HG03439 (cell line): ENCODE results near the gene TBCK.

Experiments used
- ATAC-seq: cut with Tn5 transposase; IDR thresholded peaks from one replicate; pipeline ENCODE4 v1.9.1; 2021; ENCODE audit warnings: mild to moderate bottlenecking, moderate library complexity; ENCODE audit not compliant: unreplicated experiment

The TBCK gene

DNA sequence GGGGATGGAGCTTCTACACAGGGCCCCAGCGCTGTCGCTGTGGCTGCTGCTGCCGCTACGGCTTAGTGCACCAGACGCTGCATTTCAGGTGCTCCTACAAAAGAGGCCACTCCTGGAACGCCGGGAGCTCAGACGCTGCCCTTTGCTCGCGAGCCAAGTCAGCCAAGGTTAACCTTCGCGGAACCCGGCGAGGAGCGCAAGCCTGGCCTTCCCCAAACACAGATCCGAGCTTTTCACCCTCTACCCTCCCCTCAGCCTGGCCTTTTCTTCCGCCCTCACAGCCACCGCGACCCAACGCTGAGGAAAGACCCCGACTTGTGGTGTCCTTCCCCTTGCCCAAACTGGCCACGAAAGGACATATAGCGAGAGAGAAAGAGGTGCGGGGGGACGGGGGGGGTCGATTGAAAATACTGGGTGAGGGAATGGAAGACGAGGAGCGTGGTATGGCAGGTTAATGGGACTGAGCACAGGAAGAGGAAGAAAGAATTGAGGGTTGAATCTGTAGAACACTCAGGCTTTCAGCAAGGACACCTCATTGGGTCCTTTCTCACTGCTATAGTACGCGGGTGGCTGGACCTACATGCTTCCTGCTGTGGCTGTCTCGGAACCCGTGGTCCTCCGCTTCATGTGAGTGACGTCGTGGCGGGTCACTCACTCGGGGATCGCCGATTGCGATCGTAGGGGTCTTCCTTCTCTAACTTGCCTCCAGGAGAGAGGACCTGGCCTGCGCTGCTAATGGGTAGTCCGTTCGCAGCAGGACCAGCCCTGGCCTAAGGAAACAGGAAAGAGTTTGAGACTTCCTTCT, at the start of gene TBCK, which contains the start of gene AIMP1:
TBCK (minus strand) TSS at position 242 of the 805 bp plus-strand sequence. CDS start 7,249 bp downstream, outside the sequence.
AIMP1 (plus strand) TSS at position 583 of the 805 bp plus-strand sequence. CDS start 8,460 bp downstream, outside the sequence.
- ATAC-seq: peak; percentile 87

DNA sequence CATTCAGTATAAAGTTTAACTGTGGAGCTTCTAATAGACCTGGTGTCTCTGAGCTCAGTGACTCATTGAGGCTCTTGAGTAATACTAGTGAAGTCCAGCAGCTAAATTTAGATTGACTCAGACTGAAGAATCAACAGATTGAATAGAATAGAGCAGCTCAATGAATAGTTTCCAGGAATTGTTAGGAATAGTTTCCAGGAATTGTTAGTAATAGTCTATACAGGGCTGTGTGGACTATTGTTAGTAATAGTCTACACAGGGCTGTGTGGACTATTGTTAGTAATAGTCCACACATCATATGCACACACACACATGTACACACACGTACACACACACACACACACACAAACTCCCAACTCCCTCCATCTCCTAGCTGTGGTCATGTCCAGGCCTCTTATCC, 49.6 kb upstream of the TBCK start:
- no peak for ATAC-seq

DNA sequence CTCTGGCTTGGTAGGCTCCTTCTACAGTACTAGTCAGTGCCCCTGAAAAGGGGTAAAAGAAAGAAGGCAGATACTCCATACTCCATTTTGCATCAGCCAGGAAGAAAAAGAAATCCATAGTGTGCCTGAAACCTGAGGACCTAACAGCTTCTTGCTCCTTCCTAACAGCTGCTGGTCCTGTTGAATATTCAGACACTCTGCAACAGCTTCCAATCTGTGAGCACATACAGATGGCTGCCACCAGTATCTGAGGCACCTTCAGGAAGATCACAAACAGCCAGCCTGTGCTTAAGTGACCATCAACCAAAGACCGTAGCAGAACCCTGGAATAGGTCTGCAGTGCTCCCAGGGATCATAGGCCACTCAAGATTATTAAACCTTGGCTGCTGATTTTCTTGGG, 48.3 kb upstream of the TBCK start:
- ATAC-seq: no peak

DNA sequence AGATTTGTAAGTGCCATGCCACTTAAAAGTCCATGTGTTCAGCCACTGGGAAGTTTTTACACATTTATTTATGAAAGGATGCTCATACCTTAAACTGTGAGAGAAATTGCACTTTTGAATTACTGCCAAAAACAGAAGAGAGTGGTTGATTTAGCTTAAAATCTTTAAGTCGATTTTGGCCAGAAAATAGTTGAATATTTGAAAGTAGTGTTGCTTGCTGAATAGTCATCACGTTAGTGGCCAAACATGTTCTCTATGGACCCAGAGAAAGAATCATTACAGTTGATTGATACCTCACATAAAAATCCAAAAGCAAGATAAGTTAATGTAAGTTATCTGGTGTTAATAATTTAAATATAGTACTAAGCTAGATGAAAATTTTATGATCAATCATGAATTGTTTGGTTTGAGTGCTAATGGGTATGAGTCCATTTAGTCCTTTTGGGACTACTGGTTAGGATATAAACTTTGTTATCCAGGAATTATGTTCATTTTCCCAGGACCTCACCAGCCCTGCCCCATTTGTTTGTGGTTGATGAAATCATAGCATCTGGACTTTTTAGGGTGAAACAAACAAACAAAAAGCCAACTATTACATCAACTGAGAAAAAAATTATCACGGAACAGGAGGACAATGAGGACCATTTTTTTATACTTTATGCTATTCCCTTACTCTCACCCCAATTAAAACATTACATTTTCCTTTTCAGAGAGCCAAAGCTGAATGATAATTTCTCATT, 46.2 kb upstream of the TBCK start:
- no peak for ATAC-seq

DNA sequence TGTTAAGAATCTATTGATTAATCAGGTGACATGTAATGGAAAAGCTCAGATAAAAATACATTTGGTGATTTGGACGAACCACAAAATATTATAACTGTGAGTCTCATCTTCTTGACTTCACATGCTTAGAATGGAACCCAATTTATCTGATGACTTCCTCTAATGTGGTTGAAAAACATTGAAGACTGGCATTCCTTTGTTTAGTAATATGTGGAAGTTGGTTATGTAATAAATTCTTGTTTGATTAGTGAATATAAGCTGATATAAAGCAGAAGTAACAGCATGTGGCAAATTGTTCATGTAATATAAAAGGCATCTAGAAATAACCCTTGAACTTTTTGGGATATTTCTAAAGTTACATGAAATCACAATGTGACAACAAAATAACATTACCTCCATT, 42.9 kb upstream of the TBCK start:
- ATAC-seq: no peak

DNA sequence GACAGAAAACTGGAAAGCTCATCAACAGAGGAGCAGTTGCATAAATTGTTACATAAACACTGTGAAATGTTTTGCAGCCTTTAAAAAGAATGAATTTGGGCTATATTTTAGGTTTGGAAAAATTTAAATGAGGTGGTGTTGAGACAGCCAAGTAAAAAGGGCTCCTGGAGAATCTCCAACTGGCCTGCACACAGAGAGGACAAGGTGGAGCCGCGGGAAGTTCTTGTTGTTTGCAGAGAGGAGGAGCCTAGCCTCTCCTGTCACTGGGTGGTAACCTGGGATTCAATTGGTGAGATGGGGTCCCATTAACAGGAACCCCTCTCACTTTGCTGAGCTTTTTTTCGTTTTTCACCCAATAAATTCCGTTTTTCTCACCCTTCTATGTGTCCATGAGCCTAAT, 39.2 kb upstream of the TBCK start:
- no peak for ATAC-seq

DNA sequence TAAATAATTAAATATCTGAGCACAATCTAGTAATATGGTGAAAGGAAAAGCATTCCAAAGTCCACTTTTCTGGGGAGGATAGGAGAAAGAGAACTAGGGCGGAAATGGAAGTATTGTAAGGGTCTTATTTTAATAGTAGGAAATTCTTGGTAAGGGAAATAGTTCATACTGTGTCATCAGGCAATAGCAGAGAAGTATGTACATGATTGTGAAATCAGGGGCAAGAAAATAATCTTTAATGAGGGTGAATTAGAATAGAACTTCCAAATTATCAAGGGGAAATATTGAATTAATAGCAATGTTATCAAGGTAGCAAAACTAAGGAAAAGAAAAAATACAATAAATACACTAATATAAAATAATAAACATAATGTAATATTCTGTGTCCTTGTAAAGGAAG, 37.8 kb upstream of the TBCK start:
- ATAC-seq: no peak

DNA sequence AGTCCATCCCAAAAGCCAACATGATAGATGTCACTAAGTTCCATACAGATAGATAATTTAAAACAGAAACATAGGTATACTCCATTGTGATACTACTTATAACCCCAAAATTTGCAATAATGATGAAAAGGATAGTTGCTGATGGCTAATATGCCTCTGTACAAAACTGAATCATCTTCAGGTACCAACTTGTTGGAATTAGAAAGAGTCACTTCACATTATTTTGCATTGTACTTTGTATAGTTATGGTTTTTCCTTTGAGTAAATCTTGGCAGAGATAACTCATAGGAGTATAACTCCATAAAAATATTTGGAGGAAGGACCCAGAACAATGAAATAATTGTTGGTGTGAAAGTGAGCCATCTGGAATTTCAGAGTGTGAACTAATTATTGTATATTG, 35.0 kb upstream of the TBCK start:
- ATAC-seq: no peak

DNA sequence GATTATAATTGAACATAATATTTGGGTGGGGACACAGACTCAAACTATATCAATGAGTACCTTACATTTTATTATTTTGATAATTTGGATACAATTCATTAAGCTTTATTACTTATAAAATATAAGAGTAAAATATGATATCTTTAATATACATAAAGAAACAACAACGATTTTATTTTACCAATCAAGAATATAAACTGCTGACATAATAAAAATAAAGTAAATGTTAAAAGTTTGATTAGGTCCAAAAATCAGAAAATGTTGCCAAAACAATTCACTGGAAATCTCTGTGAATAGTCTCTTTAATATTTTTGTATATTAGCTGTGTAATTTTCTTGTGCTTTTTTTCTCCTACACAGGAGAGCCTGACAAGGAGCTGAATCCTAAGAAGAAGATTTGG, 31.2 kb upstream of the TBCK start:
- ATAC-seq: no peak

DNA sequence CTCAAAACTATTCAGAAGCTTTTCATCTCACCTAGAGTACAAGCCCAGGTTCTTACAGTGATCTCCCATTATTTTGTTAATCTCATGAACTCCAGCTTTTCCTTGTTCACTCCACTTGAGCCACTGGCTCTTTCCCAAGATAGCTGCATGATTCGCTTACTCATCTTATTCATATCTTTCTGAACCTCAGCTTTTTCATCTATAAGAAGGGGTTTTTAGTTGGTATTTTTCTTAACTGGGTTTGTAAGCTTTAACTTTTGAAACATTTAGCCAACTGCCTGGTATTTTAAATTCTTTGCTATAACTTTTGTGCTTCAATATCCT, 28.6 kb upstream of the TBCK start:
- ATAC-seq: no peak

DNA sequence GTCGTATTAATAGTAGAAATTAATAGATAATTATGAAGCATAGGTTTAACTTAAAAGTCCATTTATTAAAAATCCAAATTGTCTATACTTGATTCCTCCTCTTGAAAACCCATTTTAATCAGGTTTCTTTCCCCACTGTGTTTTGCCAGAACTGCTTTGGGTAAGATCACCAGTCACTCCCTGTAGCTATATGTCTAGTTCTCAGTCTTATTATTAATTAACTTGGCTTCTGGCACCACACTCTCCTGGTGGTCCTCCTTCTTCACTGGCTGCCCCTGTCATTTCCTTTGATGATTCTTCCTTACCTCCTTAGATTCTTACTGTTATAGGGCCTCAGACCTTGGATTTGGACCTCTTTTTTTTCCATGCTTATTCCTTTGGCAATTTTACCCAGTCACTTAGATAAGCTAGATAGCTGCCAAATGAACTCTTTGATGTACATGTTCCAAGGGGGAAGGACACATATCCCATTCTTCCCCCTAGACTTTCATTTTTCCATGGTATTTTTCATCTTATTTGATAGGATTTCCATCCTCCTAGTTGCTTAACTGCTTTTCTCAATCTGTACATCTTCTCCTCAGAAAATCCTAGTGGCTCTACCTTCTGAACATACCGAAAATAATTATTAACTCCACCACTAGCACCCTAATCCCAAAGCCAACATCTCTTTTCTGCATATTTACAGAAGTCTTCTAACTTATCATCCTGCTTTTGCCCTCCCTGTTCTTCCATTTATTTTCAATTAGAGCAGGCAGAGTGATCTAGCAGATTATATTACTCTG, 28.0 kb upstream of the TBCK start:
- ATAC-seq: no peak

DNA sequence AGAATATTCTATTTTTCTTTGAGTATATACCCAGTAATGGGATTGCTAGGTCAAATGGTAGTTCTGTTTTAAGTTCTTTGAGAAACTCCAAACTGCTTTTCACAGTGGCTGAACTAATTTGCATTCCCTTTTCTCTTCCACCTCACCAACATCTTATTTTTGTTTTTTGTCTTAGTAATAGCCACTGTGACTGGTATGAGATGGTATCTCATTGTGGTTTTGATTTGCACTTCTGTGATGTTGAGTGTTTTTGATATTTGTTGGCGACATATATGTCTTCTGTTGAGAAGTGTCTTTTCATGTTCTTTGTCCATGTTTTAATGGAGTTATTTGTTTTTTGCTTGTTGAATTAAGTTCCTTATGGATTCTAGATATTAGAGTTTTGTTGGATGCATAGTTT, 24.8 kb upstream of the TBCK start:
- ATAC-seq: no peak

DNA sequence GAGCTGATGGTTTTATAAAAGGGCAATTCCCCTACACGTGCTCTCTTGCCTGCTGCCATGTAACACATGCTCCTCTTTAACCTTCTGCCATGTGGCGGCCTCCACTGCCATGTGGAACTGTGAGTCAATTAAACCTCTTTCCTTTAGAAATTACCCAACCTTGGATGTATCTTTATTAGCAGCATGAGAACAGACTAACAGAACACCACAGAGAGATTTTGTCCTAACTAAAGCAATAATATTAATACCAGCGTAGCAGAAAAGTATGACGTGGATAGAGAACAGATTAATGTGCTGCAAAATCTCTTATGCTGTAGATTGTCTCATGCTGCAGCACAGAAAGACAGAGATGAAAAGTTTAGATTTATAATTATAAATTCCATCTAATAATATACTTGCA, 23.4 kb upstream of the TBCK start:
- no peak for ATAC-seq

DNA sequence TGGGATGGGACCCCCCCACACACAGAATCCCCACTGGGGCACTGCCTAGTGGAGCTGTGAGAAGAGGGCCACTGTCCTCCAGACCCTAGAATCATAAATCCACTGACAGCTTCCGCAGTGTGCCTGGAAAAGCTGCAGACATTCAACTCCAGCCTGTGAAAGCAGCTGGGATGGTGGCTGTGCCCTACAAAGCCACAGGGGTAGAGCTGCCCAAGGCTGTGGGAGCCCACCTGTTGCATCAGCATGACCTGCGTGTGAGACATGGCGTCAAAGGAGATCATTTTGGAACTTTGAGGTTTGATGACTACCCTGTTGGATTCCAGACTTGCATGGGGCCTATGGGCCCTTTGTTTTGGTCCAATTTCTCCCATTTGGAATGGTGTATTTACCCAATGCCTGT, 22.7 kb upstream of the TBCK start:
- no peak for ATAC-seq

DNA sequence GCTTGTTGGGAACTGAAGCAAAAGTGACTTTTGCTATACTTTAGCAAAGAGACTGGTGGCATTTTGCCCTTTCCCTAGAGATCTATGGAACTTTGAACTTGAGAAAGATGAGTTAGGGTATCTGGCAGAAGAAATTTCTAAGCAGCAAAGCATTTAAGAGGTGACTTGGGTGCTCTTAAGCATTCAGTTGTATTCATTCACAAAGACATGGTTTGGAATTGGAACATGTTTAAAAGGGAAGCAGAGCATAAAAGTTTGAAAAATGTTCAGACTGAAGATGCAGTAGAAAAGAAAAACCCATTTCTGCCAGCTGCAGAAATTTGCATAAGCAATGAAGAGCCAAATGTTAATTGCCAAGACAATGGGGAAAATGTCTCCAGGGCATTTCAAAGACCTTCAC, 21.9 kb upstream of the TBCK start:
- ATAC-seq: no peak

DNA sequence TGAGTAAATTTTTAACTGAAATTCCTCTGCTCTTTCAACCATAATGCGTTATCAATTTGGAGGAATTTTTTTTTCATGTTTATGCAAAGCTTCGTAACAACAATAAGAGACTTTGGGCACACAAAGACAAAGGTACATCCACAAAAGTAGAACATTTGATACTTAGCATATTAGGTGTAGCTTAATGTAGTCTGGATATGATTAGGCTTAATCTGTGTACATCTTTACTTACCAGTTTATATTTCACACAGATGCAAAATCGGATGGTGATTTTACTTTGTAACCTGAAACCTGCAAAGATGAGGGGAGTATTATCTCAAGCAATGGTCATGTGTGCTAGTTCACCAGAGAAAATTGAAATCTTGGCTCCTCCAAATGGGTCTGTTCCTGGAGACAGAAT, 20.6 kb upstream of the TBCK start:
- no peak for ATAC-seq

DNA sequence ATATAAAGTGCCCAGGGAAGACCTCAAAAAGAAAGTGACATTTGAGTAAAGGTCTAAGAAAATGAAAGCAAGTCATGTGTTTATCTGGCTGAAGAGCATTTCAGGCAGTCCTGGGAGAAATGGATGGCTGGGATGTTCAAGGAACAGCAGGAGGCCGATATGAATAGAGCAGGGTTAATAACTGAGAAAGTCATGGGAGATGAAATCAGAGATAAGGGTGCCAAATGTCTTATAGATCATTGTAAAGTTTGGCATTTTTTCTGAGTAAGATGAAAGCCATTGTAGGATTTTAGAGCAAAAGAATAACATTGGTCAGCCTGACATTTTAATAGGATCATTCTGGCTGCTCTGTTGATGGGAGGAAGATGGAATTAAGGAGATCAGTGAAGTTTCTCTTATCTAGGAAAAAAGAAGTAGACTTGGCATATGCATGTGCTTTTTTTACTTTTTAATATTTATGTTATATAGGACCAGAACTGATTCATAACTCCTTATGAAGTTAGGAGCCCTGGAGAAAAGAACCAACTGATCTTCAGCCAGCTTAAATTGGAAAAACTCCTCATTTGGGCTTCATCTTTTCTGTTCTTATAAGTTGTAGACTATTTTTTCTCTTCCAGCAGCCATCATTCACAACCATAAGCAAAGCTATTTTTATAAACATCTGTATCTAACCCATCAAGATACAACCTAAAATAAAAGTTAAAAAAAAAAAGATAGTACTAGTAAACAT, 18.9 kb upstream of the TBCK start:
- ATAC-seq: no peak

DNA sequence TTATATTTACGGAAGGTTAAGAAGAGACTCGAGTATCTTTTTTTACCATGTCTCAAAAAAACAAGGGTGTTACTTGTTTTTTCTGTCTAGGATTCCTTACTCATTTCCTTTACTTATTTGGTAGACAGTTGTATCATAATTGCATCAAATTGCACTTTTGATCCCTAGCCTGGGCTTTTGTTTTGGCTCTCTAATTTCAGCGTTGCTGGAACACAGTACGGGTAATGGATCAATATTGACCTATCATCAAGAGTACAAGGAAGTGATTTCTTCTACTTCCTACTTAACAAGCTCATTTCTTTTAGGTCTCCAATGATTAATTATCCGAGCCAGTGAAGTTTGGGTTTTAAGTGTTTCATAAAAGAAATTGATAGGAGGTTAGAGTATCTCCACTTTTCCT, 17.2 kb upstream of the TBCK start:
- no peak for ATAC-seq

DNA sequence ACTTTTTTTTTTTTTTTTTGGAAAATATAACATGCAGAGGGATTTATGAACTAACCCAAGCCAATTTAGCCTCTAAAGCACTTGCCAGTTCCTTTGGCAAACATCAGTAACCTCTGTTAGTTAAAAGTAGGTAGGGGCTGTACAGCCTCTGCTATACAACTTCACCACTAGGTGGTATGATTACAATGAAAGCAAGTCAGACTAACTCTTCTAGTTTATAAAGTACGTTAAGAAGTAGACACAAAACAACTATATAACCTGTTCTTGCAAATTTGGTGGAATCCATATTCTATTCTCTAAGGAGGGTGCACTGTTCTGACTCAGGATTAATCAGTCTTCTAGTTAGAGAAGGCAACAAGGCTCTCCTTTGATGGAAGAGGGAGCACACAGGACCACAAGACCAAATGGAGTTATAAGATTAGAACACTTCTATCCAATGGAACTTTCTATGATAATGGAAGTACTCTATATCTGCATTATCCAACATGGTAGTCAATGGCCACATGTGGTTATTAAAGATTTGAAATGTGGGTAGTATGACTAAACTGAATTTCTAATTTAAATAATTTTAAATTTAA, 13.1 kb upstream of the TBCK start:
- peak; percentile 56 for ATAC-seq

DNA sequence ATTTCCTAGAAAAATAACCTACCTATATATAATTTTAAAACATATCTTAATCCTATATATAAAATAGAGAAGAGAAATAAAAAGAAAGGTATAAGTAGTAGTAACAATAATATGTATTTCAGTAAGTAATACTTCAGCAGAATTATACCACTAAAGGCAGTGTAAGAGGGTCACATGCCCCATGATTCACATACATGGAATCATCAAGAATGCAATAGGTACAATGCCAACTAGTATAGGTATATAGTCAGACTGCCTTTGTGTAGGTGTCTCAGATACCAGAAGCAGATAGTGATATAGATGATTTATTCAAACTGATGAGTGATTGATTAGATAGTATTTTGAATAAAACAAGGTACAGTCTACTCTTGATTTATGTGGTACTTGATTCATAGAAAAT, 9.8 kb upstream of the TBCK start:
- no peak for ATAC-seq

DNA sequence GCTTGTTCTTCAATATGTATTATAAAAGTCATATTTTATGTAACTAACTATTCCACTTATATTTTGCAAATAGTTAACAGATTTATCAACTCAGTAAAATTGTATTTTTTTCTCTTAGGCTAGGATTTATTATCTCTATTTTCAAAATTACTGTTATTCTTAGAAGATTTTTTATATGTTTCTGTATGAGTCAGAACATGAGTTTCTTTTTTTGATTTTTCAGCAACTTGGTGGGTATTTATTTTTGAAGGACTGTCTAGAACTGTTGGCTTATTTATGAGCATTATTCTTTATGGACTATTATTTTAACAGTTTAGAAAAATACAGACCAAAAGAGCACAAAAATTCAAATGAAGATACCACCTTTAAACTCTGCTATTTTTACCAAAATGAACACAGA, 7.1 kb upstream of the TBCK start:
- no peak for ATAC-seq
